Vagina (tissue), 2 donors: ENCODE data around the gene RAP2B. TPM values are rescaled to one million over a fixed set of nuclear protein-coding genes. Genes with fewer than 3 reads are reported as not detected.

Experiments
- DNase-seq, 2 donors: peaks; one replicate each; pipeline ENCODE4 v3.0.0-alpha.2; 2017; ENCODE audit errors: extremely low spot score in 2 of 2
- H3K27ac ChIP-seq: fragments of 200-600 bp; sonication (generic); one replicate; pipeline ENCODE4 v1.5.1; 2019
- H3K27me3 ChIP-seq: fragments of 200-600 bp; sonication (generic); one replicate; pipeline ENCODE4 v1.5.1; 2019
- H3K36me3 ChIP-seq, 2 donors: fragments of 200-600 bp; sonication (generic); one replicate each; pipeline ENCODE4 v1.5.1; 2017 to 2019
- H3K4me1 ChIP-seq: fragments of 200-600 bp; sonication (generic); one replicate; pipeline ENCODE4 v1.5.1; 2019
- H3K4me3 ChIP-seq, 2 donors: fragments of 200-600 bp; sonication (generic); 1 replicate in 1 of 2; 2 replicates in 1 of 2; pipeline ENCODE4 v1.5.1; 2016 to 2019
- H3K9me3 ChIP-seq: fragments of 200-600 bp; sonication (generic); one replicate; pipeline ENCODE4 v1.5.1; 2019
- CTCF ChIP-seq, 3 experiments: fragments of 450-650 bp in 2 of 3; fragments of 200-600 bp in 1 of 3; sonication (generic) in 1 of 3; IDR thresholded peaks; one replicate each; pipeline ENCODE4 v1.5.1; 2017 to 2019; ENCODE audit warnings: antibody characterized with exemption in 3 of 3, mild to moderate bottlenecking in 2 of 3, moderate library complexity in 2 of 3
- POLR2A ChIP-seq, 2 donors: fragments of 450-650 bp; IDR thresholded peaks; one replicate each; pipeline ENCODE4 v1.6.1; 2017; ENCODE audit warnings: antibody characterized with exemption in 2 of 2, mild to moderate bottlenecking in 2 of 2, moderate library complexity in 2 of 2
- POLR2AphosphoS5 ChIP-seq, 2 donors: sonication (generic); formaldehyde crosslinking; IDR thresholded peaks; one replicate each; pipeline ENCODE4 v1.9.0; 2017; ENCODE audit warnings: antibody characterized with exemption in 2 of 2, mild to moderate bottlenecking in 2 of 2, low read depth in 1 of 2; ENCODE audit not compliant: insufficient read depth in 1 of 2
- intact Hi-C: fragments of 100-400 bp; cut with DNase I; formaldehyde crosslinking; loops from one replicate; pipeline ENCODE4 v1.15.1; 2023
- total RNA-seq: library from RNA; depleted of rRNA; stranded (reverse); fragments of >200 nt; gene quantifications from one replicate; pipeline ENCODE4 v1.2.3, GENCODE V29; 2016

The RAP2B gene
- total RNA-seq, 1 donor from 2014 or later, result 16.0 TPM

DNA sequence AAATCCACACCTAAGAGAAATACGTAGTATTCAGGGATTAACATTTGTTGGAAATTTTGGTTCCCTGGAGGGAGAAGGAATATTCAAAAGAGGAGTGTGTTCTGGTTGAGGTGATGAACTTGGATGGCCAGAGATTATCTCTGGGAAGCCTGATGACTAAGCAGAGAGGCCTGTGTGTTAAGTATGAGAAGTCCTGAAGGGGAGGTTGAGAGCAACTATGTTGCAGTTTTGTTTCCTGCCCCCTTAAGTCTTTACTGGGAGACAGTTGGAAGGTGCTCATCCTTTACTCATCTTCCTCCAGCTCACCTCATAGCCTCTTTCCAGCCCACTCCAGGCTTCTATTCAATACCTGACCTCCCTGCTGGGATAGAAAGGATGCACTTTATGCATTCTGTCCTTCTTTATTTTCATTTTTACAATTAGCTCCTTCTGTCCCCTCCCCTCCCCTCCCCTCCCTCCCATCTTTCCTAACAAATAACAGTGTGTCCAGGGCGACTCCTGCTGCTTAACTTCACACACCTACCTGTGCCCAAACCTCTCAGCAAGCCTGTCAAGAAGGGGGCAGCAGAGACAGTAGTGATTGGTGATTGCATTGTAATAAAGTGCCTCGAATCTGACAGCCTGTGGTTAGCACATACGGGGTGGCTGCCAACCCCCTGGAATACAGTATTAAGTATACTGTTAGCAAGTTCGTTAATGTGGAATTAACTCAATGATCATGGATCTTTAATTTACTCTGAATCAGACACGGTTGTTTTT is 11.9 kb downstream of the RAP2B start:
- Histone ChIP-seq H3K36me3 (no peaks in the 10 kb centered on the region), H3K27ac (no peak overlapping the region), H3K27me3 (no peaks in the 10 kb centered on the region), H3K4me3 (no peak overlapping the region), H3K9me3 (no peaks in the 10 kb centered on the region), H3K4me1 (no peaks in the 10 kb centered on the region)
- TF ChIP-seq CTCF (IDR thresholded peaks at IDR 0.05) (no peak), POLR2AphosphoS5 (IDR thresholded peaks at IDR 0.05; ENCODE audit: insufficient read depth in 1 of 2, low read depth in 1 of 2) (no peak), POLR2A (IDR thresholded peaks at IDR 0.05) (no peak)
- intact Hi-C loops, result no loop called here
- no peak for DNase-seq

GRCh38 chr3:153176197-153176596 is 14.2 kb downstream of the RAP2B start:
- Histone ChIP-seq H3K4me1 (no peaks in the 10 kb centered on the region), H3K9me3 (no peaks in the 10 kb centered on the region)
- TF ChIP-seq POLR2A (IDR thresholded peaks at IDR 0.05) (no peak), CTCF (IDR thresholded peaks at IDR 0.05) (no peak), POLR2AphosphoS5 (IDR thresholded peaks at IDR 0.05; ENCODE audit: insufficient read depth in 1 of 2, low read depth in 1 of 2) (no peak)

DNA sequence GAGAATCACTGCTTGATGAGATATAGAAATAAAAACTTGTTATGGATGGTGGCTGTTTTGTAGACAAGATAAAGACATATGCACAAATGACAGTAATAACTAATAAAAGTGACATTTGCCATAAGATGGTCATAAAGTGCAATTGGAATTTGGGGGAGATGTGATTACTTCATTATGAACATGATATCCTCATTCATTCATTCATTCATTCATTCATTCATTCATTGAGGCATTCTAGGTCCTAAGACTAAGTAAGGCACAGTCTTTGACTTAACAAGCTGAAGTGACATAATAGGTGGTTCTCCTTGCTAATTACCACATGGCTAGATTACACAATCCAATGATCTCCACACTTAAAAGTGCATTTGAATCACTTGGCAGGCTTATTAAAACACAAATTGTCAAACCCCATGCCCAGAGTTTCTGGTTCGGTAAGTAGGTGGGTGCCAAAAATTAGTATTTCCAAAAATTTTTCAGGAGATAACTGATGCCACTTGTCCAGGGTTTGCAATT is 18.9 kb downstream of the RAP2B start:
- Histone ChIP-seq H3K9me3 (no peaks in the 10 kb centered on the region), H3K4me1 (no peaks in the 10 kb centered on the region), H3K36me3 (no peaks in the 10 kb centered on the region), H3K27ac (no peak overlapping the region), H3K4me3 (no peak overlapping the region), H3K27me3 (no peaks in the 10 kb centered on the region)
- TF ChIP-seq POLR2A (IDR thresholded peaks at IDR 0.05), result no peak
- no peak for TF ChIP-seq POLR2AphosphoS5 (IDR thresholded peaks at IDR 0.05; ENCODE audit: insufficient read depth in 1 of 2, low read depth in 1 of 2)
- no peak for TF ChIP-seq CTCF (IDR thresholded peaks at IDR 0.05)
- intact Hi-C loops, result no loop called here
- no peak for DNase-seq

More at GRCh38 chr3:153176197-153176596, 14.2 kb downstream of the RAP2B start:
- H3K4me3 ChIP-seq, result no peak overlapping the region
- H3K27me3 ChIP-seq, result no peaks in the 10 kb centered on the region
- no peaks in the 10 kb centered on the region for H3K36me3 ChIP-seq
- DNase-seq, result no peak
- H3K27ac ChIP-seq, result no peak overlapping the region
- intact Hi-C loops, result no loop called here

DNA sequence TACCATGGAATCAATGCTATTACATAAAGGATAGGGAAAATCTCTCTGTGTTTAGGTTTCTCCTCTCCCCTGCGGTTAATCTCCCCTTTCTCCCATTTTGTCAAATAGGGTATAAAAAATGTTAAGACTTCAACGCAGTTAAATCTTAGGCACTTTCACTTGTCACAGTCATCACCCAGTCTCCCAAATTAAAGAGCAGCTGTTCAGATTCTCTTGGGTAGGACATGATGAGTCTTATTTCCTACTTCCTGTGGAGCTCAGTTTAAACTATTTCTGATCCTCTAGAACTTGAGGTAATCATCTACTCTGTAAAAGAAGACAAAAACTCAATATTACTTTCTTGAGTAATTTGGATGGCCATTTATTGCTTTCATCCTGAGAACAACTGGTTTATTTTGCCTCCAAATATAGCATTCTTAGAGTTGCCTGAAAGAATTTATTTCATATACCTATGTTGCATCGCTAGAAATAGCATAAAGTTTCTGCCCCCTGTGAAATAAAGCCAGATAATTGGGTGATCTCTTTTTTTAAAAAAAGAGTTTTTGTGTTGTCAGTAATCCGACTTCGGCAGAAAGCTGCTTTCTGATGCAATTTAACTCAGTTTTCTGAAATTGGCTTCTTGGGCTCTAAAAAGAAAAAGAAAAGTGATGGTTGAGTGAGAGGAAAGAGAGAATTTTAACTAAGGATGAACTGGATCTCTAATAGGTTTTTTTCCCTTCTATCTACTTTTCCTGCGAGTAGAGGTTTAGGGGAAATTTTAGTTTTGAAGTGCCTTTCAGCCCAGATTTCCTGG is 20.7 kb downstream of the RAP2B start:
- Histone ChIP-seq H3K9me3 (no peaks in the 10 kb centered on the region), H3K27ac (no peak overlapping the region), H3K36me3 (no peaks in the 10 kb centered on the region), H3K27me3 (no peaks in the 10 kb centered on the region), H3K4me3 (no peak overlapping the region), H3K4me1 (no peaks in the 10 kb centered on the region)
- TF ChIP-seq POLR2AphosphoS5 (IDR thresholded peaks at IDR 0.05; ENCODE audit: insufficient read depth in 1 of 2, low read depth in 1 of 2) (no peak), CTCF (IDR thresholded peaks at IDR 0.05) (no peak), POLR2A (IDR thresholded peaks at IDR 0.05) (no peak)
- intact Hi-C loops, result no loop called here
- no peak for DNase-seq
